Measurements from ENCODE around the gene ERAL1.
"Not testable (repeated sequence)": the region's sequence is repeated elsewhere in the genome, so short reads cannot be mapped to it uniquely, and the experiment has no call there.

The ERAL1 gene

GRCh38 chr17:28854457-28855335, at the start of gene ERAL1:
Gene ERAL1 (plus strand): TSS chr17:28855016. CDS start chr17:28855035, 19 bp downstream.
- DNase-seq: peak; percentile 76

GRCh38 chr17:28807925-28808634, 46.7 kb upstream of the ERAL1 start:
- peak; percentile 35 for DNase-seq

- no peak for DNase-seq
Observed at GRCh38 chr17:28810437-28810836, 44.4 kb upstream of the ERAL1 start.

GRCh38 chr17:28811651-28812090, 43.1 kb upstream of the ERAL1 start:
- DNase-seq: no peak

GRCh38 chr17:28812091-28812747, 42.6 kb upstream of the ERAL1 start:
- peak; percentile 97 for DNase-seq

- DNase-seq: peak; percentile 74
Observed at GRCh38 chr17:28812748-28813377, 42.0 kb upstream of the ERAL1 start.

- DNase-seq: no peak
Observed at GRCh38 chr17:28816540-28816939, 38.3 kb upstream of the ERAL1 start.

GRCh38 chr17:28818819-28819221, 36.0 kb upstream of the ERAL1 start:
- no peak for DNase-seq

- no peak for DNase-seq
Observed at GRCh38 chr17:28819582-28819981, 35.2 kb upstream of the ERAL1 start.

GRCh38 chr17:28827672-28828071, 27.1 kb upstream of the ERAL1 start:
- no peak for DNase-seq

GRCh38 chr17:28828294-28829040, 26.3 kb upstream of the ERAL1 start:
- no peak for DNase-seq

- no peak for DNase-seq
Observed at GRCh38 chr17:28834420-28834819, 20.4 kb upstream of the ERAL1 start.

- DNase-seq: not testable (repeated sequence)
Observed at GRCh38 chr17:28836541-28836940, 18.3 kb upstream of the ERAL1 start.

GRCh38 chr17:28839221-28839620, 15.6 kb upstream of the ERAL1 start:
- no peak for DNase-seq

- no peak for DNase-seq
Observed at GRCh38 chr17:28841901-28842281, 12.9 kb upstream of the ERAL1 start.

- peak; percentile 89 for DNase-seq
Observed at GRCh38 chr17:28842282-28843012, 12.4 kb upstream of the ERAL1 start, which contains the start of gene FAM222B. Gene FAM222B (minus strand): TSS chr17:28842790. CDS start chr17:28766667, 76,123 bp downstream.

GRCh38 chr17:28843816-28844148, 11.0 kb upstream of the ERAL1 start:
- DNase-seq: no peak

- DNase-seq: no peak
Observed at GRCh38 chr17:28846231-28846630, 8.6 kb upstream of the ERAL1 start.

- not testable (repeated sequence) for DNase-seq
Observed at GRCh38 chr17:28846699-28847098, 8.1 kb upstream of the ERAL1 start.

GRCh38 chr17:28848667-28849066, 6.1 kb upstream of the ERAL1 start:
- DNase-seq: not testable (repeated sequence)

- DNase-seq: no peak
Observed at GRCh38 chr17:28849281-28849680, 5.5 kb upstream of the ERAL1 start.

GRCh38 chr17:28853295-28853694, 1.5 kb upstream of the ERAL1 start:
- DNase-seq: no peak
